Measurements from ENCODE around the gene STUM. TPM values are rescaled to one million over a fixed set of nuclear protein-coding genes. Genes with fewer than 3 reads are reported as not detected.

STUM gene
- total RNA-seq, 2 donors from 2014 or later = 1.3 to 1.6 TPM

GRCh38 chr1:226566760-226567159 is 18.2 kb downstream of the STUM start:
- Histone ChIP-seq H3K36me3 (replicated peaks in 1 of 2; ENCODE audit: insufficient read depth in 1 of 2, low read depth in 2 of 2) (no peaks in the 10 kb centered on the region), H3K9me3 (no peaks in the 10 kb centered on the region), H3K27ac (no peak overlapping the region), H3K27me3 (no peaks in the 10 kb centered on the region), H3K4me3 (no peak overlapping the region), H3K4me1 (no peaks in the 10 kb centered on the region)
- no peak for DNase-seq
- 94 to 95% methylated on average over 3 of the region's 3 CpGs for WGBS, 2 donors
- TF ChIP-seq, protein P1, sequence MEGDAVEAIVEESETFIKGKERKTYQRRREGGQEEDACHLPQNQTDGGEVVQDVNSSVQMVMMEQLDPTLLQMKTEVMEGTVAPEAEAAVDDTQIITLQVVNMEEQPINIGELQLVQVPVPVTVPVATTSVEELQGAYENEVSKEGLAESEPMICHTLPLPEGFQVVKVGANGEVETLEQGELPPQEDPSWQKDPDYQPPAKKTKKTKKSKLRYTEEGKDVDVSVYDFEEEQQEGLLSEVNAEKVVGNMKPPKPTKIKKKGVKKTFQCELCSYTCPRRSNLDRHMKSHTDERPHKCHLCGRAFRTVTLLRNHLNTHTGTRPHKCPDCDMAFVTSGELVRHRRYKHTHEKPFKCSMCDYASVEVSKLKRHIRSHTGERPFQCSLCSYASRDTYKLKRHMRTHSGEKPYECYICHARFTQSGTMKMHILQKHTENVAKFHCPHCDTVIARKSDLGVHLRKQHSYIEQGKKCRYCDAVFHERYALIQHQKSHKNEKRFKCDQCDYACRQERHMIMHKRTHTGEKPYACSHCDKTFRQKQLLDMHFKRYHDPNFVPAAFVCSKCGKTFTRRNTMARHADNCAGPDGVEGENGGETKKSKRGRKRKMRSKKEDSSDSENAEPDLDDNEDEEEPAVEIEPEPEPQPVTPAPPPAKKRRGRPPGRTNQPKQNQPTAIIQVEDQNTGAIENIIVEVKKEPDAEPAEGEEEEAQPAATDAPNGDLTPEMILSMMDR (IDR thresholded peaks at IDR 0.05) = no peak
- no peak for TF ChIP-seq POLR2A (IDR thresholded peaks at IDR 0.05)
- intact Hi-C loops (cut with DNase I) = no loop called here
- no peak for ATAC-seq

DNA sequence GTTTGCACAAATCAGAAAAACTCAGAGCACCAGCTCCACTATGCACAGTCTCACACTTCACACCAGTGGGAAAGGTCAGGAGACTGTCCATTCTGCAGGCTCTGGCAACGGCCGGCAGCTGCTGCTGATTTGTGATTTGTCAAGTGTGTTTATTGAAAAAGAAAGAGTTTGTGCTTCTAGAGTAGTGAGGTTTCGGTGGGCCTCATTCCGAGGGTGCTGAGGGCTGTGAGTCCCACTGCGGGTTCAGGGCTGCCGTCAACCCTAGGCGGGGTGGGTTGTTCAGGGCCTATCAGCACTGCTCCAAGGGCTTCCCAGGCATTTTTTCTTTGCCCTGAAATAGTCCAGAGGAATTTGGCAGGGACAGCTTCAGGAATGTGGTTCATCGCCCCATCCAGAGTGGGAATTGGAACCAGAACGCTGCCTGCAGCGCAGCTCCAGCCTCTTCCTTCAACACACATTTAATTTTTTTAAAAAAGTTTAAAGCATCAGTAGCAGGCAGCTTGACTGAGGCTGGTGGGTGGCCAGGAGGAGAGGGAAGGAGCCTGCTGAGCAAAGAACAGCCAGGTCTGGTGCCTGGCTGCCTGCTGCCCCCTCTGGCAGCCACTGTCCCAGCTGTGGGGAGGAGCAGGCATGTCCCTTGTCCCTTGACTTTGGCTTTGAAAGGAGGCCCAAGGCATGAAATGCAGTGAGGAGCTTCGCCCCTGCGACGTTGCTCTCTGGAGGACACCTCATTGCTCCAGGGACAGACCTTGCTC is 19.7 kb downstream of the STUM start:
- TF ChIP-seq POLR2A (IDR thresholded peaks at IDR 0.05) = no peak
- TF ChIP-seq, protein P1 (IDR thresholded peaks at IDR 0.05) = peak in 1 of 7 experiments; percentile 20
- peak in 1 of 4 donors; percentile 20 for DNase-seq
- peak; percentile 40 for ATAC-seq
- no peaks in the 10 kb centered on the region for H3K9me3 ChIP-seq
- no peak overlapping the region for H3K27ac ChIP-seq
- intact Hi-C loops (cut with DNase I) = no loop called here
- H3K4me1 ChIP-seq = no peaks in the 10 kb centered on the region
- no peak overlapping the region for H3K4me3 ChIP-seq
- no peaks in the 10 kb centered on the region for H3K27me3 ChIP-seq
- 77 to 82% methylated on average over 12 to 13 of the region's 13 CpGs for WGBS, 2 donors
- H3K36me3 ChIP-seq (replicated peaks in 1 of 2; ENCODE audit: insufficient read depth in 1 of 2, low read depth in 2 of 2) = no peaks in the 10 kb centered on the region

DNA sequence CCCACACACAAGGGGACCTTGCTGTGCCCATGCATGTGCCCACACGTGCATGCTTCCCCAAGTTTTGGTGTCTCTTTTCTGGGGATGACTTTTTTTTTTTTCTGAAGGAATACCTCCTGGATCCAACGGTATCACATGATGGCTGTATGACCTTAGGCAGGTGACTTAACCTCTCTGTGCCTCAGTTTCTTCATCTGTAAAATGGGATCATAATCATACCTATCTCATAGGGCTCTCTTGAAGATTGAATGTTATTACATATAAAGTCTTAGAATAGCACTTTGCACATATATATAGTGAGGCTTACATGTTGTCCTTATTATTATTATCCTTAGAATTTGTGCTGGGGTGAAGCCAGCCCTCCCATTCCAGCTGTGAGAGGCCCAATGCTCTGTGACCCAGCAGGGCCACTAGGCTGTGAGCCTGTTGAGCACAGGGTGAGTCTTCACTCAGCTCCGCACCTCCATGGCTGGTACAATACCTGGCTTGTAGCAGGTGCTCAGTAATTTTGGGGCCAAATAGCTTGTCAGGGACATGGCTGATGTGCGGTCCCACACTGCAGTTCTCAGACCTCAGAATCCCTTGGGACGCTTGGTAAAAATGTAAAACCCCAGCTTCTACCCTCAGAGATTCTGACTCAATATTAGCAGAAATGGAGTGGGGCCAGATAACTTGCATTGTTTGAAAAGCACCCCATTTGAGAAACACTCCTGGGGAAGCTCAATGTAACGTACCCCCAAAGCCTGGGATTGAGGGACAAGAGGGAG is 20.6 kb downstream of the STUM start:
- WGBS, 2 donors = 90 to 91% methylated on average over 5 to 6 of the region's 6 CpGs
- Histone ChIP-seq H3K27ac (no peak overlapping the region), H3K27me3 (no peaks in the 10 kb centered on the region), H3K4me3 (no peak overlapping the region), H3K4me1 (no peaks in the 10 kb centered on the region), H3K36me3 (replicated peaks in 1 of 2; ENCODE audit: insufficient read depth in 1 of 2, low read depth in 2 of 2) (no peaks in the 10 kb centered on the region), H3K9me3 (no peaks in the 10 kb centered on the region)
- intact Hi-C loops (cut with DNase I) = no loop called here
- DNase-seq = no peak
- TF ChIP-seq, protein P1 (IDR thresholded peaks at IDR 0.05) = no peak
- no peak for TF ChIP-seq POLR2A (IDR thresholded peaks at IDR 0.05)
- ATAC-seq = no peak

- H3K9me3 ChIP-seq = no peaks in the 10 kb centered on the region
- H3K27me3 ChIP-seq = no peaks in the 10 kb centered on the region
- no peak for ATAC-seq
- 64 to 68% methylated on average over 4 of the region's 4 CpGs for WGBS, 2 donors
- intact Hi-C loops (cut with DNase I) = no loop called here
- H3K27ac ChIP-seq = no peak overlapping the region
- no peaks in the 10 kb centered on the region for H3K4me1 ChIP-seq
- no peak overlapping the region for H3K4me3 ChIP-seq
- DNase-seq = no peak
- no peak for TF ChIP-seq POLR2A (IDR thresholded peaks at IDR 0.05)
- TF ChIP-seq, protein P1 (IDR thresholded peaks at IDR 0.05) = no peak
- H3K36me3 ChIP-seq (replicated peaks in 1 of 2; ENCODE audit: insufficient read depth in 1 of 2, low read depth in 2 of 2) = no peaks in the 10 kb centered on the region
Measured at GRCh38 chr1:226569879-226570547, 21.4 kb downstream of the STUM start.
